Activated CD4-positive, CD25-positive, alpha-beta regulatory T cell treated with anti-CD3 and anti-CD28 coated beads, Interleukin-2, amount 50 U/mL, for 16 hours (primary cell): ENCODE results near the gene CSMD2.

Source experiments
- DNase-seq: peaks from one replicate; pipeline ENCODE4 v3.0.0-alpha.2; 2020; ENCODE audit warnings: low read depth, low spot score

The CSMD2 gene

DNA sequence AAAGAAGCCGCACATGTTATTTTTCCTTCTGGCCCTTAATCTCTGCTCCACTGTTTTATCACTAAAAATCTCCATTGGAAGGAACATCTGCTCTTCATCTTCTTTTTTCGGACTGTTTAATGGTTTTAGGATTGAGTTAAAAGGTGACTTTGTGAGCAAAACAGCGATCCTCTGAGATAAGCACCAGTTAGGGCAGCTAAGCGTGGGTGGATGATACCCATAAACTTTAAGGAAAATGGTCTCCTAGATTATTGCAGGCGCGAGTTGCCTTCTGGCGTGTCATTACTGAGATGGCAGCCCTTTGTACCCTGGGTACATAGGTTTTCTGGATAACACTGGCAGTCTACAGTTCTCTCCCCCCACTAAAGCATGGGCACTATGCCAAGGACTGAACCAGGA, 345.1 kb downstream of the CSMD2 start:
- DNase-seq, result no peak

DNA sequence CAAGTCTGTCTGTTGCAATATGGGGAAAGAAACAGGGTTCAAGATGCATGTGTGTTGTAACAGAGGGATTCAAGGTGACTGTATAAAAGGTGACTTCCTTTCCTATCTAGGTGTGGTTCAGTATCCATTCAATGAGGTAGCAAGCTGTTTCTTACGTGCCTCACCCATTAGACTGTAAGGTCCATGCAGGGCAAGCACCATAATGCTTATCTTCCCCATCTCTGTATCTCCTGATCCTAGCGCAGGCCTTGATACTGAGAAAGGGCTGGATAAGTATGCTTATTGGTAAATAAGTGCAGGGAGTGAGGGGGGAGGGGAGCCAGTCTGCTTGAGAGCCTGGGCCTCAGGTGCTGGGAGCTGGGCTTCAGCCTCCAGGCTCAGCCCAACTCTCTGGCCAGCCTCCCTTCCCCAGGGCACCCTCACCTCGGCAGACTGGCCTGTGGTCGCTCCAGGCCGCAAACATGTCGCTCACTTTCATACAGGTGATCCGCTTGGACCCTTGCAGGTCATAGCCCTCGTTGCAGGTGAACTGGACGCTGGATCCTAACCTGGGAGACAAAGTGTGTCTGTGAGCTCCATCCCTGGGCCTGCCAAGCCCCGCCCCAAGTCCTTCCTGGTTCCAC, 345.6 kb downstream of the CSMD2 start:
- no peak for DNase-seq

- DNase-seq, result no peak
These were observed 347.0 kb downstream of the CSMD2 start for GRCh38 chr1:33818071-33818470.

DNA sequence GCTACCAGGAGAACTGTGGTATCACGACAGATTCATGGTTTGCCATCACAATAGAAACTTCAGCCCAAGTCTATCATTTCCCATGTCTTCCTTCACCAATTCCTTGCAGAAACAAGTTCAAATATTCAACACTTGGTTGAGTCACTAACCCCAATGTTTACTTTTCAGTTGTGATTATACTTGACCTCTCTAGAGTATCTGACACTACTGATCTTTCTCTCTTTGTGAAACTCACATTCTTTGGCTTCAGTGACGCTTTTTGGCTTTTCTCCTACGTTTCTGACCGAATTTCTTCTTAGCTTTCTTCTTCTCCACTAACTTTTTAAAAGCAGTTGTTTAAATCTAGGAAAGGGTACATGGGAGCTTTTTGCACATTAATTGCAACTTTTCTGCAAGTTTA, 350.0 kb downstream of the CSMD2 start:
- DNase-seq, result no peak

DNA sequence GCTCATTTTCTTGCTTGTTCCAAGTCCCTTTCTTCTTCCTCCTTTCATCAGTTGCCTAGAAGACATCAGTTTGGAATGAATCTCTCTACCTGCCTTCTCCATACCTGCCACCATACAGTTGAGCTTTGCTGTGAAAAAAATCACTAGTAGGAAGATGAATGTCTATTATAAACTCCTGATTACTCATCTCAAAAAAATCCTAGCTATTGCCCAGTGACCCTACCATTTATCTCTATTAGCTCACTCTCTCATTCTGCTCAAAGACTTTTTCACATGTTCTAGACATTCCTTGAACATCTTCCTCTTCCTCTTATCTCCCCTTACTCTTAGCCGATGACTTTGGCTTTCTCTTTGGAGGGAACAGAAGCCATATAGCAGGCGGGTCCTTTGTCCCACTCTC, 350.9 kb downstream of the CSMD2 start:
- DNase-seq, result no peak

DNA sequence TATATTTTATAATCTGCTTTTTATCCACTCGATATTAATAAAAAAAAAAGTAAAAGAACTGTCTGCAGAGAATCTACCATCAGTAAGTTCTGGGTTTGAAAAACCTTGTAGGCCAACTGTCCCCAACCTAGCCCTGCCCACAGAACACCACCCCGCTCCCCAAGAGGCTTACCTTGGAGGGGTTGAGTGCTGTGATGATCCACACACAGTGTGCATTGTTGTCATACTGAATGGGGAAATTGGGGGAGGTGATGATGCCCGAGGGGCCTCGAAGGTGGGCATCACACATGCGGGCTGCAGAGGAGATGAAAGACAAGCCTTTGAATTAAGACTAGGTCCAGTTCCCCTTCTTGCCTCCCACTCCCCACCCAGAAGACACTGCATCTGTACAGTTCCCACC, 354.5 kb downstream of the CSMD2 start:
- no peak for DNase-seq

- DNase-seq, result no peak
These were observed 359.0 kb downstream of the CSMD2 start for GRCh38 chr1:33805988-33806387.

DNA sequence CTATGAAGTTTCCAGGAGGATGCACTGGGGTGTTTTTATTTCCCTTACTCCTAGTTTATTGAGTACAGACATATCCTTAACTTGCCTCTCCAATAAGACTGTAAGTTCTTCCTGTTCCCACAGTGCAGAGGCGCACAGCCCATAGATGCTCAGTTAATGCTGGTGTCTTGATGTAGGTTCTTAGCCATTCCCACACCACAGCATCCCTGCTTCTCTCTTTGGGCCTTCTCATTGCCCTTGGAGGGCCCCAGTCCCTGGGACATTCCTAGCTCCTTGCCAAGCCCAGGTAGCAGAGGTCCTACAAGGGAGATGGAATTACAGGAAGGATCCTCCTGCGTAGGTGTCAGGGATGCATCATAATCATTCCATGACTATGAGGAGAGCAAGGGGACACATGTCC, 362.8 kb downstream of the CSMD2 start:
- no peak for DNase-seq

- DNase-seq, result no peak
These were observed 367.2 kb downstream of the CSMD2 start for GRCh38 chr1:33797849-33798248.

DNA sequence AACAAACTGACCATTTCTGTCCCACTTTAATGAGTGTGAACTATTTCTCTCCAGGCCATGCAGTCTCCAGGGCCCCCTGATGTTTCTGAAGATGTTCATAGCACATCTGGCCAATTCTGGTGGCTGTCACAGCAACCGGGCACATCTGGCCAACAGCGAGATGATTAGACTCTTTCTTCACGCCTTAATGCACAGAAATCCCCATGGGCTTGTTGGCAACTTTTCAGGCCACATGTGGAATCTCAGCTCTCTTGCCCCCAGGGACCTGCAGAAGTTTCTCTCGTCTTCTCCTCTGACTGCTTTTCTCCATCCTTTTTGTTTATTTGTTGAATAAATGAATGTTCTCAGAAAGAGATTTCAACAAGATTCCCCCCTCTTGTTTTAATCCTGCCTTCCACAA, 372.4 kb downstream of the CSMD2 start:
- DNase-seq, result no peak

- DNase-seq, result no peak
These were observed 372.8 kb downstream of the CSMD2 start for GRCh38 chr1:33792216-33792615.

- DNase-seq, result no peak
These were observed 373.8 kb downstream of the CSMD2 start for GRCh38 chr1:33791251-33791650.

GRCh38 chr1:33790577-33790976, 374.5 kb downstream of the CSMD2 start:
- DNase-seq, result no peak

GRCh38 chr1:33784876-33785275, 380.2 kb downstream of the CSMD2 start:
- no peak for DNase-seq

- DNase-seq, result no peak
These were observed 382.3 kb downstream of the CSMD2 start for GRCh38 chr1:33782776-33783175.

DNA sequence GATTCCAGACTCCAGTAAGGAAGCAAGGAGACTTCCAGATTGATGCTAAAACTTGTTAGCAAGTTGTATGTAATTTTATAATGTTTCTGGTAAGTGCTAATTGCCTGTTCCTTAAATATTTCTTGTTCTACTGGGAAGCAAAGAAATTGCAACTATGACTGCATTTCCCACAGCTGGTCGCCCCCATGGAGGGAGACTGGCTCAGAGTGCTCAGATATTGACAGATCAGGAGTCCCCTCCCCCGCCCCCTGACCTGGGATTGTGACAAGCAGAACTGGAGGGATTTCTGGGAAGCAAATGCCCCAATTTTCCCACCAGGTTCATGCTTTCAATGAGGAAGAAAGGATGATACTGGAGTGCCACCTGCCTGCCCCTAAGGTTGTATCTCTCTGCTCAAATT, 383.4 kb downstream of the CSMD2 start:
- DNase-seq, result no peak

DNA sequence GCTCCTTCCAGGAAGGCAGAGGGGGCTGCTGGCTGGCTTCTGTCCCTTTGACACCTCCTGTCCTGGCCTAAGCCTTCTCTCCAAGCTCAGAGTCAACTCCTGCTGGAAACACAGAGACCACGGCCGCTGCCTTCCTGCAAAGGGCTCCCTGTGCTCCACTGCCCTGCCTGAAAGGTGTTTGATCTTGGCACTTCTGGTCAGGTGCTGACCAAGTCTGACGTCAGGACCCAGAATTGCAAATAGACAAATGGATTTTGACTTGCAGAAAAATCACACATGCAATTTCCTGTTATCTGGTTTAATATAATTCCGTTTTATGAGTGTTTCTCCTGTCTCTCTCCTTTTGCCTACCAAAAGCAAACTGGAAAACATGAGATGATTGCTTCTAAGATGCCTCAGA, 387.7 kb downstream of the CSMD2 start:
- DNase-seq, result no peak

GRCh38 chr1:33768821-33769220, 396.2 kb downstream of the CSMD2 start:
- DNase-seq, result no peak

DNA sequence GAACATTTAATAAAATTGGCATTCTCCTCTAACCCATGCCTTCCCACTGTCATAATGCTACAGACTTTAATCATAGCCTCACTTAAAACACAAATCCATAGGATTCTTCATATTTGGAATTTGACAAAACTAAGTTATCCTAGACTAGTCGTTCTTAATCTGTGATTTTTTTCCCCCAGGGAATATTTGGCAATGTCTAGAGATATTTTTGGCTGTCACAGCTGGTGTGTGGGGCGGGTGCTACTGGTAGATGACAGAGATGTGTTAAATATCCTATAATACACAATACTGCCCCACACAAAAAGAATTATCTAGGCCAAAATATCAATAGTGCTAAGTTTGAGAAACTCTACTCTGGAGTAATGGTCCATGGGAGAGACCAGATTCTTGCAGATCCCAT, 396.9 kb downstream of the CSMD2 start:
- no peak for DNase-seq

GRCh38 chr1:33764149-33764548, 400.9 kb downstream of the CSMD2 start:
- DNase-seq, result no peak

GRCh38 chr1:33763406-33763805, 401.6 kb downstream of the CSMD2 start:
- no peak for DNase-seq

- no peak for DNase-seq
These were observed 402.1 kb downstream of the CSMD2 start for GRCh38 chr1:33762962-33763361.

GRCh38 chr1:33762109-33762830, 402.8 kb downstream of the CSMD2 start:
- DNase-seq, result no peak

- no peak for DNase-seq
These were observed 406.3 kb downstream of the CSMD2 start for GRCh38 chr1:33758698-33759097.
